ENCODE results near the gene SPAG4. TPM values are rescaled to one million over a fixed set of nuclear protein-coding genes. Genes with fewer than 3 reads are reported as not detected.

The SPAG4 gene
- total RNA-seq, 1 experiment from 2014 or later = 0.67 TPM

GRCh38 chr20:35600176-35600992 is 15.2 kb upstream of the SPAG4 start:
- no peak for DNase-seq (ENCODE audit: low spot score)
- intact Hi-C loops (cut with micrococcal nuclease; ENCODE audit: unreplicated experiment) = no loop called here
- Histone ChIP-seq H3K27me3 (replicated peaks; ENCODE audit: insufficient read depth, low read depth, low read length, poor library complexity) (peaks cover 3% of the 10 kb centered on the region), H3K36me3 (ENCODE audit: insufficient read depth, low read length, poor library complexity, severe bottlenecking) (no peaks in the 10 kb centered on the region), H3K4me1 (ENCODE audit: insufficient read depth, low read length, poor library complexity, severe bottlenecking) (peaks cover 11% of the 10 kb centered on the region), H3K9me3 (ENCODE audit: low read depth, low read length, poor library complexity, severe bottlenecking) (no peaks in the 10 kb centered on the region), H3K27ac (ENCODE audit: low read depth, low read length, poor library complexity, severe bottlenecking) (no peak overlapping the region), H3K4me3 (ENCODE audit: low read depth, low read length, poor library complexity, severe bottlenecking) (peak overlapping the region; percentile 42)
- POLR2A ChIA-PET (ENCODE audit: low non-redundant PET) = interaction anchor here (0.5 kb wide), 1 partner anchor 973 kb away, joined by 13 read pairs; the partner anchor contains the start of gene TGIF2
- CTCF ChIA-PET = no interaction called here
- TF ChIP-seq CTCF (conservative IDR thresholded peaks at IDR 0.05; ENCODE audit: low read depth, low read length) = no peak
- no peak for TF ChIP-seq EZH2 (IDR thresholded peaks at IDR 0.05; ENCODE audit: borderline replicate concordance, low read depth, low read length, poor library complexity, severe bottlenecking)
- BruUV-seq (replicated peaks) = no TSS peak

DNA sequence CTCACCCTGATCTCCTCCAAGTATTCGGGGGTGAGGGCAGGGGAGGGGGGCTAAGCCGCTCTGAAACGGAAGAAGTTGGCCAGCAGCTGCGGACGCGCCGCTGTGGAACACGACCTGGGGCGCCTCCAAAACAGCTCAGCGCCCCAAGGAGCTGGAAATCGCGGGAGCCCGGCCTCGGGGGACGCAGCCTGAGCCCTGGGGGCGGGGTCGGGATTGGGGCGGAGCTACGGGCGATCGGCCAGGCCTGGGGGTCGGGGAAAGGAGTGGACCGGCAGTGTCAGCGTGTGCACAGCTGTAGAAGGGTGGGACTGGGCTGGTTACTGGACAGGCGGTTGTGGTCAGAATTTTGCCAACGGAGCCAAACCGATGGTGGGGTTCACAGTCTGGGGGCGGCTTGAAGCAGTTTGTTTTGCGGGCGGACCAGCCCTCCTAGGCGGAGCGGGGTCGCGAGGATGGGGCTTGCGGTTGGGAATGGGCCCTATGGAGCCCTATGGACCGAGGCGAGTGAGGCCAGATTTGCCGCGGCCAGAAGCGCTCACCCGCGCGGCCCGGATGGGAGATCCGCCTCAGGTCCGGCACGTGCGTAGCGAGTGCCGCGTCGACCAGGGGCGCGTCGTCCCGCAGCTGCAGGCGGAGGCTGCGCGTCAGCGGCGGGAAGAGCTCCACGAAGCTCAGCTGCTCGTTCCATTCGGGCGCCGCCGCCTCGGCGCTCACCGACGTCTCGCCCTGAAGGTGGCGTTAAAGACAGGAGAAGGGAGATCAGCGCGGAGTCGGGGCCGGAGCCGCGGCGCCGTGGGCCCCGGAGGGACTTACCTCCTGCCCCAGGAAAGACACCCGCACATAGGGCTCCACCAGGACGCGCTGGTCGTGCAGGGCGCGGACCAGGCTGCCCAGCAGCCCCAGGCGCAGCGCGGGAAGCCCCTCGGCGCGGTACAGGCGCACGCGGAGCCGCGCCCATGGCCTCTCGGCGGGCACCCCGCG is 14.3 kb upstream of the SPAG4 start:
- Histone ChIP-seq H3K27ac (ENCODE audit: low read depth, low read length, poor library complexity, severe bottlenecking) (no peak overlapping the region), H3K4me3 (ENCODE audit: low read depth, low read length, poor library complexity, severe bottlenecking) (peak overlapping the region; percentile 42), H3K27me3 (replicated peaks; ENCODE audit: insufficient read depth, low read depth, low read length, poor library complexity) (peaks cover 3% of the 10 kb centered on the region), H3K9me3 (ENCODE audit: low read depth, low read length, poor library complexity, severe bottlenecking) (no peaks in the 10 kb centered on the region), H3K4me1 (ENCODE audit: insufficient read depth, low read length, poor library complexity, severe bottlenecking) (peaks cover 11% of the 10 kb centered on the region), H3K36me3 (ENCODE audit: insufficient read depth, low read length, poor library complexity, severe bottlenecking) (no peaks in the 10 kb centered on the region)
- CTCF ChIA-PET = interaction anchor here (0.6 to 1.0 kb wide), 3 partner anchors 98 to 352 kb away, joined by 3 to 4 read pairs (median 4); partner anchors contain the start of gene ROMO1
- BruUV-seq (replicated peaks) = no TSS peak
- POLR2A ChIA-PET (ENCODE audit: low non-redundant PET) = interaction anchor here (0.5 to 0.7 kb wide), 2 partner anchors 286 to 972 kb away, joined by 3 to 13 read pairs; partner anchors contain the start of gene TGIF2
- intact Hi-C loops (cut with micrococcal nuclease; ENCODE audit: unreplicated experiment) = no loop called here
- DNase-seq (ENCODE audit: low spot score) = peak; percentile 85
- TF ChIP-seq CTCF (conservative IDR thresholded peaks at IDR 0.05; ENCODE audit: low read depth, low read length) (peak; percentile 65), EZH2 (IDR thresholded peaks at IDR 0.05; ENCODE audit: borderline replicate concordance, low read depth, low read length, poor library complexity, severe bottlenecking) (no peak)

GRCh38 chr20:35601990-35602389 is 13.6 kb upstream of the SPAG4 start:
- Histone ChIP-seq H3K4me1 (ENCODE audit: insufficient read depth, low read length, poor library complexity, severe bottlenecking) (peaks cover 11% of the 10 kb centered on the region), H3K4me3 (ENCODE audit: low read depth, low read length, poor library complexity, severe bottlenecking) (peak overlapping the region; percentile 42), H3K27ac (ENCODE audit: low read depth, low read length, poor library complexity, severe bottlenecking) (no peak overlapping the region), H3K27me3 (replicated peaks; ENCODE audit: insufficient read depth, low read depth, low read length, poor library complexity) (peaks cover 3% of the 10 kb centered on the region), H3K9me3 (ENCODE audit: low read depth, low read length, poor library complexity, severe bottlenecking) (no peaks in the 10 kb centered on the region), H3K36me3 (ENCODE audit: insufficient read depth, low read length, poor library complexity, severe bottlenecking) (no peaks in the 10 kb centered on the region)
- intact Hi-C loops (cut with micrococcal nuclease; ENCODE audit: unreplicated experiment) = no loop called here
- no TSS peak for BruUV-seq (replicated peaks)
- ChIA-PET CTCF (interaction anchor here (0.6 to 1.0 kb wide), 3 partner anchors 97 to 352 kb away, joined by 3 to 4 read pairs (median 4); partner anchors contain the start of gene ROMO1), POLR2A (ENCODE audit: low non-redundant PET) (interaction anchor here (0.7 kb wide), 1 partner anchor 285 kb away, joined by 3 read pairs; no protein-coding TSS in a partner anchor)
- TF ChIP-seq EZH2 (IDR thresholded peaks at IDR 0.05; ENCODE audit: borderline replicate concordance, low read depth, low read length, poor library complexity, severe bottlenecking) (no peak), CTCF (conservative IDR thresholded peaks at IDR 0.05; ENCODE audit: low read depth, low read length) (no peak)
- DNase-seq (ENCODE audit: low spot score) = no peak
